Measurements from ENCODE around the gene COL27A1.

DNA sequence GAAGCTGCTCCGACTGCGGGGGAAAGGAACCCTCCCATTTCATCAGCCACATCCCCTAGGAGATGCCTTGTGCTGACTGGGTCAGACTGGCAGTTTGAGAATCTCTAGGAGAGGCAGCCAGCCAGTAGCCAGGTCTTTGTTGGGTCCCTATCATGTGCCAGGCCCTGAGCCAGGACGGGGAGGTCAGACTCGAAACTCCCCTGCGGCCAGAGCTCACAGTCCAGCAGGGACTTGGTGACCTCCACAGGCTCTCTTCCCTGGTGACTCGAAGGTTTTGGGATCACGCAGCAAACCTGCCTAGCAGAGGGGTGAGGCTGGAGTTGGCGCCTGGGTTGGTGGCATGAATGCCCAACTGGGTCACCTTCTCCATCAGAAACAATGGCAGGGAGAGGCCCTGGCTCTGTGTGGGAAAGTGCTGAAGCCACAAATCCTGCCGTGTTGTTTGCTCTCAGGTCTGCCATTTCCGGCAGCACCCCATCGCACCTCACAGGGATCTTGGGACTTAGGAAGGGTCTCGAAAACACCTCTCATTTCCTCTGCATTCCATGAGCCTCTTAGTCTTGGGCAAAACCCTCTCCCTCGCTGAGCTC lies 153.1 kb downstream of the COL27A1 start:
- TF ChIP-seq POLR2A (IDR thresholded peaks at IDR 0.05): no peak
- TF ChIP-seq, protein P1, sequence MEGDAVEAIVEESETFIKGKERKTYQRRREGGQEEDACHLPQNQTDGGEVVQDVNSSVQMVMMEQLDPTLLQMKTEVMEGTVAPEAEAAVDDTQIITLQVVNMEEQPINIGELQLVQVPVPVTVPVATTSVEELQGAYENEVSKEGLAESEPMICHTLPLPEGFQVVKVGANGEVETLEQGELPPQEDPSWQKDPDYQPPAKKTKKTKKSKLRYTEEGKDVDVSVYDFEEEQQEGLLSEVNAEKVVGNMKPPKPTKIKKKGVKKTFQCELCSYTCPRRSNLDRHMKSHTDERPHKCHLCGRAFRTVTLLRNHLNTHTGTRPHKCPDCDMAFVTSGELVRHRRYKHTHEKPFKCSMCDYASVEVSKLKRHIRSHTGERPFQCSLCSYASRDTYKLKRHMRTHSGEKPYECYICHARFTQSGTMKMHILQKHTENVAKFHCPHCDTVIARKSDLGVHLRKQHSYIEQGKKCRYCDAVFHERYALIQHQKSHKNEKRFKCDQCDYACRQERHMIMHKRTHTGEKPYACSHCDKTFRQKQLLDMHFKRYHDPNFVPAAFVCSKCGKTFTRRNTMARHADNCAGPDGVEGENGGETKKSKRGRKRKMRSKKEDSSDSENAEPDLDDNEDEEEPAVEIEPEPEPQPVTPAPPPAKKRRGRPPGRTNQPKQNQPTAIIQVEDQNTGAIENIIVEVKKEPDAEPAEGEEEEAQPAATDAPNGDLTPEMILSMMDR (IDR thresholded peaks at IDR 0.05): no peak

Measured in adrenal gland (tissue), 5 donors.